K562 (cell line): ENCODE data around the gene SCARF2. TPM values are rescaled to one million over a fixed set of nuclear protein-coding genes. Genes with fewer than 3 reads are reported as not detected.
A peak's percentile ranks its signal among the peaks of the same experiment; 100 is the strongest.

ENCODE experiments used
- BRCA1 ChIP-seq, 2 experiments: fragments of 450-650 bp in 1 of 2; sonication (generic) in 1 of 2; formaldehyde crosslinking in 1 of 2; IDR thresholded peaks; 2 replicates each; pipeline versions ENCODE4 v1.5.0 to v1.6.1; 2017 to 2020; ENCODE audit warnings: mild to moderate bottlenecking in 1 of 2, missing genetic modification reagents in 1 of 2
- DDX20 ChIP-seq: fragments of 450-650 bp; IDR thresholded peaks from 2 replicates; pipeline ENCODE4 v1.6.1; 2016; ENCODE audit warnings: missing genetic modification characterization, low read depth, mild to moderate bottlenecking, missing compliant biosample characterization, moderate library complexity
- EZH2 ChIP-seq: IDR thresholded peaks from 2 replicates; pipeline ENCODE4 v1.6.1; 2012; ENCODE audit warnings: low read depth, mild to moderate bottlenecking, inconsistent platforms, low read length, borderline replicate concordance
- PURB ChIP-seq: sonication (generic); formaldehyde crosslinking; IDR thresholded peaks from 2 replicates; pipeline ENCODE4 v1.9.0; 2021; ENCODE audit warnings: low read depth, mild to moderate bottlenecking, missing genetic modification reagents
- TOE1 ChIP-seq, 2 experiments: fragments of 450-650 bp in 1 of 2; sonication (generic) in 1 of 2; formaldehyde crosslinking in 1 of 2; IDR thresholded peaks; 2 replicates each; pipeline versions ENCODE4 v1.7.1 to v1.8.0; 2016 to 2022; ENCODE audit warnings: borderline replicate concordance in 2 of 2, mild to moderate bottlenecking in 2 of 2, antibody characterized with exemption in 1 of 2, inconsistent platforms in 1 of 2, low read depth in 1 of 2, missing genetic modification reagents in 1 of 2, moderate library complexity in 1 of 2
- ZFX ChIP-seq: sonication (generic); formaldehyde crosslinking; IDR thresholded peaks from 2 replicates; pipeline ENCODE4 v1.8.0; 2022; ENCODE audit warnings: mild to moderate bottlenecking, missing genetic modification reagents, moderate library complexity
- ZNF12 ChIP-seq: sonication (generic); formaldehyde crosslinking; IDR thresholded peaks from 2 replicates; pipeline ENCODE4 v1.4.0; 2020; ENCODE audit warnings: mild to moderate bottlenecking, missing genetic modification reagents
- ZNF282 ChIP-seq: sonication (generic); formaldehyde crosslinking; IDR thresholded peaks from 2 replicates; pipeline ENCODE4 v1.8.1; 2023; ENCODE audit warnings: missing genetic modification reagents
- polyA plus RNA-seq, 8 experiments: library from polyadenylated mRNA; depleted of rRNA in 4 of 8; stranded (reverse) in 5 of 8; unstranded in 3 of 8; fragments of >200 nt; fragmentation: Nextera tagmentation in 2 of 8; fragmentation: Illumina TruSeq in 1 of 8; extraction: Ambion mirVana in 2 of 8; extraction: Trizol in 1 of 8; gene quantifications; 2 replicates each; pipeline versions ENCODE4 v1.2.1 to v1.2.3, GENCODE V29; 2011 to 2014; ENCODE audit warnings: inconsistent platforms in 1 of 8, missing spikeins in 1 of 8
- total RNA-seq, 7 experiments: library from RNA; depleted of rRNA in 6 of 7; stranded (reverse); fragments of >200 nt in 6 of 7; fragmentation: Illumina TruSeq in 2 of 7; extraction: Trizol in 2 of 7; gene quantifications; 2 replicates each; pipeline versions ENCODE4 v1.2.1 to v1.2.3, GENCODE V29; 2011 to 2021; ENCODE audit warnings: low replicate concordance in 1 of 7
- TF ChIP-seq, protein P1 (sequence below): sonication (generic); formaldehyde crosslinking; IDR thresholded peaks from 2 replicates; pipeline ENCODE4 v1.8.0; 2022; ENCODE audit warnings: mild to moderate bottlenecking, low read depth, missing genetic modification reagents
- TF ChIP-seq, protein P2 (sequence below): sonication (generic); formaldehyde crosslinking; IDR thresholded peaks from 2 replicates; pipeline ENCODE4 v1.8.1; 2023; ENCODE audit warnings: mild to moderate bottlenecking, missing genetic modification reagents
- TF ChIP-seq, protein P3 (sequence below): fragments of 250-450 bp; sonication (Bioruptor Pico); IDR thresholded peaks from 2 replicates; pipeline ENCODE4 v1.6.1; 2021; ENCODE audit warnings: mild to moderate bottlenecking

The SCARF2 gene
- total and polyA plus RNA-seq, 9 of the 15 experiments (the other 6 are each of a cell fraction or from before 2014, with no cell fraction given), result 0.06 to 0.32 (median 0.21) TPM; not detected in 5

DNA sequence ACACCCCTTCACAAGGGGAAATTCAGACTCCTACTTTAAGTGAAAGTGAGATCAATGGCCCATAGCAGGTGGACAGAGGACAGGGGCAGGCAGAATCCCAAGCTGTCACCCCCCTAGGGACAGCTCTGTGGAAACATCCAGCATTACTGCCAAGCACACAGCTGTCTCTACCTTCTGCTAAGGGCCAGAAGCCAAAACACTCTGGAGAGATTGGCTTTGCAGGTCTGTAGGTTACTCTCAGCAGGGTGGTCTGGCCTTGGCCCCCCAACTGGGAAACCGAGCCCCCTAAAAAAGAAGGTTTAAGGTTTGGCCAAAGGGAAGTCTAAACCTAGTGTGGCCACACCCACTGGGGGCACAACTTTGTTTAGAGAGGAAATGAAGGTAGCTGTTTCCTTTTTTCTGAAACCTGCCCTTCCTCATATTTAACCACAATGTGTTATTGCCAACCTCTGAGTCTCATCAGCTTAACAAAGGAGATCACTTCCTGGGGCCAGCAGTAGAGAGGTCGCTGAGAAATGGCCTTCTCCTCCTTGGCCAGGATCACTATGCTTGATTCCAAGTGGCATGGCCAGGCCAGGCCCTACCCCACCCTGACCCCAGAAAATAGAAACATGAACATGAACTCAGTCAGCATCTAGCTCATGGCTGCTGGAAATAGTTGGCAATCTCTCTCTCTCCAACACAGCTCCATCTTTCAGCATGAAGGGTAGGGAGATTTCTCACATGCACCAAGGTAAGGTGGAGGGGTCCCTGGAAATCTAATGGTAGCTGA, 25.9 kb upstream of the SCARF2 start (continued):
- TF ChIP-seq ZNF12 (CRISPR knock-in tag), result peak; percentile 52; the same call in 1 of the 2 replicates
- TF ChIP-seq PURB (CRISPR knock-in tag), result 0 out of 2 replicates have a peak, but pooled peaks have one; percentile 91
- no peak for TF ChIP-seq TOE1 (IDR thresholded peaks at IDR 0.05; ENCODE audit: borderline replicate concordance)
- TF ChIP-seq TOE1 (CRISPR knock-in tag; IDR thresholded peaks at IDR 0.05; ENCODE audit: borderline replicate concordance, low read depth), result 0 out of 2 replicates have a peak, but pooled peaks have one; percentile 21
- TF ChIP-seq EZH2, result 0 out of 2 replicates have a peak, but pooled peaks have one; percentile 80
- TF ChIP-seq DDX20, result no peak
- TF ChIP-seq BRCA1 (IDR thresholded peaks at IDR 0.05), result no peak
- 0 out of 2 replicates have a peak, but pooled peaks have one; percentile 10 for TF ChIP-seq BRCA1 (CRISPR knock-in tag; IDR thresholded peaks at IDR 0.05)
- TF ChIP-seq, protein P1, sequence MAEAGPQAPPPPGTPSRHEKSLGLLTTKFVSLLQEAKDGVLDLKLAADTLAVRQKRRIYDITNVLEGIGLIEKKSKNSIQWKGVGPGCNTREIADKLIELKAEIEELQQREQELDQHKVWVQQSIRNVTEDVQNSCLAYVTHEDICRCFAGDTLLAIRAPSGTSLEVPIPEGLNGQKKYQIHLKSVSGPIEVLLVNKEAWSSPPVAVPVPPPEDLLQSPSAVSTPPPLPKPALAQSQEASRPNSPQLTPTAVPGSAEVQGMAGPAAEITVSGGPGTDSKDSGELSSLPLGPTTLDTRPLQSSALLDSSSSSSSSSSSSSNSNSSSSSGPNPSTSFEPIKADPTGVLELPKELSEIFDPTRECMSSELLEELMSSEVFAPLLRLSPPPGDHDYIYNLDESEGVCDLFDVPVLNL, result peak; percentile 66; the same call in 1 of the 2 replicates
- TF ChIP-seq, protein P2, sequence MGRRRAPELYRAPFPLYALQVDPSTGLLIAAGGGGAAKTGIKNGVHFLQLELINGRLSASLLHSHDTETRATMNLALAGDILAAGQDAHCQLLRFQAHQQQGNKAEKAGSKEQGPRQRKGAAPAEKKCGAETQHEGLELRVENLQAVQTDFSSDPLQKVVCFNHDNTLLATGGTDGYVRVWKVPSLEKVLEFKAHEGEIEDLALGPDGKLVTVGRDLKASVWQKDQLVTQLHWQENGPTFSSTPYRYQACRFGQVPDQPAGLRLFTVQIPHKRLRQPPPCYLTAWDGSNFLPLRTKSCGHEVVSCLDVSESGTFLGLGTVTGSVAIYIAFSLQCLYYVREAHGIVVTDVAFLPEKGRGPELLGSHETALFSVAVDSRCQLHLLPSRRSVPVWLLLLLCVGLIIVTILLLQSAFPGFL (CRISPR knock-in tag), result no peak
- TF ChIP-seq, protein P3, sequence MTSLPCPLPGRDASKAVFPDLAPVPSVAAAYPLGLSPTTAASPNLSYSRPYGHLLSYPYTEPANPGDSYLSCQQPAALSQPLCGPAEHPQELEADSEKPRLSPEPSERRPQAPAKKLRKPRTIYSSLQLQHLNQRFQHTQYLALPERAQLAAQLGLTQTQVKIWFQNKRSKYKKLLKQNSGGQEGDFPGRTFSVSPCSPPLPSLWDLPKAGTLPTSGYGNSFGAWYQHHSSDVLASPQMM (CRISPR knock-in tag), result 0 out of 2 replicates have a peak, but pooled peaks have one; percentile 47
- TF ChIP-seq ZFX (CRISPR knock-in tag), result no peak
- TF ChIP-seq ZNF282 (CRISPR knock-in tag), result 0 out of 2 replicates have a peak, but pooled peaks have one; percentile 26
- TF ChIP-seq, all 486 proteins: peak for 17
